Retina (tissue), 1 donor: ENCODE results near the gene GABARAPL2.
"Not testable (repeated sequence)": the region's sequence is repeated elsewhere in the genome, so short reads cannot be mapped to it uniquely, and the experiment has no call there.

Experiments used
- DNase-seq: peaks from one replicate; pipeline ENCODE4 v3.0.0-alpha.2; 2016

GABARAPL2 gene

GRCh38 chr16:75591927-75592326, 25.7 kb downstream of the GABARAPL2 start:
- not testable (repeated sequence) for DNase-seq

GRCh38 chr16:75593308-75593707, 27.1 kb downstream of the GABARAPL2 start:
- DNase-seq, result no peak

GRCh38 chr16:75593825-75594820, 27.9 kb downstream of the GABARAPL2 start:
- DNase-seq, result no peak

- DNase-seq, result no peak
Measured at GRCh38 chr16:75599452-75600277, 33.5 kb downstream of the GABARAPL2 start.

GRCh38 chr16:75603241-75603640, 37.1 kb downstream of the GABARAPL2 start:
- no peak for DNase-seq

GRCh38 chr16:75606507-75606906, 40.3 kb downstream of the GABARAPL2 start:
- DNase-seq, result no peak

GRCh38 chr16:75614066-75614897, 48.1 kb downstream of the GABARAPL2 start:
- DNase-seq, result no peak

- DNase-seq, result no peak
Measured at GRCh38 chr16:75615619-75616018, 49.4 kb downstream of the GABARAPL2 start.

GRCh38 chr16:75616521-75617010, 50.4 kb downstream of the GABARAPL2 start:
- DNase-seq, result no peak

- no peak for DNase-seq
Measured at GRCh38 chr16:75617121-75617520, 50.9 kb downstream of the GABARAPL2 start.

GRCh38 chr16:75618780-75619179, 52.6 kb downstream of the GABARAPL2 start:
- no peak for DNase-seq

- DNase-seq, result no peak
Measured at GRCh38 chr16:75620326-75621169, 54.4 kb downstream of the GABARAPL2 start.

GRCh38 chr16:75621170-75621477, 54.9 kb downstream of the GABARAPL2 start:
- peak; percentile 13 for DNase-seq

- peak; percentile 99 for DNase-seq
Measured at GRCh38 chr16:75622761-75623605, 56.8 kb downstream of the GABARAPL2 start, which contains the start of gene ADAT1. TSS of gene ADAT1 (minus strand) at chr16:75623281. CDS start at chr16:75620799, 2,482 bp downstream.

GRCh38 chr16:75624921-75625334, 58.7 kb downstream of the GABARAPL2 start:
- DNase-seq, result no peak

GRCh38 chr16:75626806-75627205, 60.6 kb downstream of the GABARAPL2 start:
- no peak for DNase-seq
